ENCODE results near the gene COL6A6.

Gene COL6A6

GRCh38 chr3:130488769-130489450 is 28.1 kb upstream of the COL6A6 start:
- no peak for TF ChIP-seq CTCF (IDR thresholded peaks at IDR 0.05; ENCODE audit: low read depth, low read length)
- Histone ChIP-seq H3K27me3 (no peaks in the 10 kb centered on the region), H3K36me3 (no peaks in the 10 kb centered on the region), H3K9me3 (0 out of 2 replicates have a peak, but pooled peaks cover 2% of the 10 kb centered on the region), H3K4me1 (peaks cover 23% of the 10 kb centered on the region), H3K4me3 (ENCODE audit: low read depth, low read length) (no peak overlapping the region)
- DNase-seq, result no peak

GRCh38 chr3:130490241-130490640 is 26.7 kb upstream of the COL6A6 start:
- H3K36me3 ChIP-seq, result no peaks in the 10 kb centered on the region
- 0 out of 2 replicates have a peak, but pooled peaks cover 2% of the 10 kb centered on the region for H3K9me3 ChIP-seq
- DNase-seq, result no peak
- no peak for TF ChIP-seq CTCF (IDR thresholded peaks at IDR 0.05; ENCODE audit: low read depth, low read length)
- peaks cover 23% of the 10 kb centered on the region for H3K4me1 ChIP-seq
- H3K4me3 ChIP-seq (ENCODE audit: low read depth, low read length), result no peak overlapping the region
- H3K27me3 ChIP-seq, result no peaks in the 10 kb centered on the region

- Histone ChIP-seq H3K4me3 (ENCODE audit: low read depth, low read length) (no peak overlapping the region), H3K4me1 (peaks cover 23% of the 10 kb centered on the region), H3K9me3 (no peaks in the 10 kb centered on the region), H3K27me3 (no peaks in the 10 kb centered on the region), H3K36me3 (no peaks in the 10 kb centered on the region)
- peak; percentile 12 for DNase-seq
- no peak for TF ChIP-seq CTCF (IDR thresholded peaks at IDR 0.05; ENCODE audit: low read depth, low read length)
Observed at GRCh38 chr3:130491431-130491830, 25.5 kb upstream of the COL6A6 start.

GRCh38 chr3:130504701-130505100 is 12.3 kb upstream of the COL6A6 start:
- H3K9me3 ChIP-seq, result no peaks in the 10 kb centered on the region
- no peak for TF ChIP-seq CTCF (IDR thresholded peaks at IDR 0.05; ENCODE audit: low read depth, low read length)
- DNase-seq, result no peak
- H3K4me1 ChIP-seq, result no peaks in the 10 kb centered on the region; the same call in 1 of the 2 replicates
- H3K27me3 ChIP-seq, result no peaks in the 10 kb centered on the region
- no peaks in the 10 kb centered on the region for H3K36me3 ChIP-seq
- no peak overlapping the region for H3K4me3 ChIP-seq (ENCODE audit: low read depth, low read length)

- Histone ChIP-seq H3K9me3 (no peaks in the 10 kb centered on the region), H3K4me1 (no peaks in the 10 kb centered on the region; the same call in 1 of the 2 replicates), H3K4me3 (ENCODE audit: low read depth, low read length) (no peak overlapping the region), H3K27me3 (no peaks in the 10 kb centered on the region), H3K36me3 (no peaks in the 10 kb centered on the region)
- no peak for TF ChIP-seq CTCF (IDR thresholded peaks at IDR 0.05; ENCODE audit: low read depth, low read length)
- no peak for DNase-seq
Observed at GRCh38 chr3:130506031-130506430, 10.9 kb upstream of the COL6A6 start.

- Histone ChIP-seq H3K9me3 (no peaks in the 10 kb centered on the region), H3K36me3 (no peaks in the 10 kb centered on the region), H3K27me3 (no peaks in the 10 kb centered on the region), H3K4me3 (ENCODE audit: low read depth, low read length) (no peak overlapping the region), H3K4me1 (no peaks in the 10 kb centered on the region; the same call in 1 of the 2 replicates)
- no peak for TF ChIP-seq CTCF (IDR thresholded peaks at IDR 0.05; ENCODE audit: low read depth, low read length)
- DNase-seq, result no peak
Observed at GRCh38 chr3:130507746-130508145, 9.2 kb upstream of the COL6A6 start.
